ENCODE measurements around the gene ADGRG3.
"Not testable (repeated sequence)": the region's sequence is repeated elsewhere in the genome, so short reads cannot be mapped to it uniquely, and the experiment has no call there.

ADGRG3 gene

GRCh38 chr16:57661936-57662906 lies 5.9 kb upstream of the ADGRG3 start:
- DNase-seq (ENCODE audit: low read depth in 2 of 2) = no peak

GRCh38 chr16:57663436-57663835 lies 4.7 kb upstream of the ADGRG3 start:
- DNase-seq (ENCODE audit: low read depth in 2 of 2) = no peak

GRCh38 chr16:57663917-57664661 lies 4.0 kb upstream of the ADGRG3 start:
- DNase-seq (ENCODE audit: low read depth in 2 of 2) = no peak

- DNase-seq (ENCODE audit: low read depth in 2 of 2) = no peak
These were observed 3.5 kb upstream of the ADGRG3 start for GRCh38 chr16:57664662-57665025.

GRCh38 chr16:57665541-57665940 lies 2.6 kb upstream of the ADGRG3 start:
- DNase-seq (ENCODE audit: low read depth in 2 of 2) = no peak

GRCh38 chr16:57666353-57667047 lies 1.6 kb upstream of the ADGRG3 start:
- DNase-seq (ENCODE audit: low read depth in 2 of 2) = no peak

- no peak for DNase-seq (ENCODE audit: low read depth in 2 of 2)
These were observed 1.0 kb upstream of the ADGRG3 start for GRCh38 chr16:57667048-57667525.

- no peak for DNase-seq (ENCODE audit: low read depth in 2 of 2)
These were observed 412 bp upstream of the ADGRG3 start for GRCh38 chr16:57667526-57668262.

- DNase-seq (ENCODE audit: low read depth in 2 of 2) = no peak
These were observed 747 bp downstream of the ADGRG3 start for GRCh38 chr16:57668630-57669475.

GRCh38 chr16:57669476-57670162 lies 1.5 kb downstream of the ADGRG3 start:
- no peak for DNase-seq (ENCODE audit: low read depth in 2 of 2)

- no peak for DNase-seq (ENCODE audit: low read depth in 2 of 2)
These were observed 2.1 kb downstream of the ADGRG3 start for GRCh38 chr16:57670196-57670595.

- not testable (repeated sequence) for DNase-seq (ENCODE audit: low read depth in 2 of 2)
These were observed 3.3 kb downstream of the ADGRG3 start for GRCh38 chr16:57671451-57671850.

- no peak for DNase-seq (ENCODE audit: low read depth in 2 of 2)
These were observed 4.3 kb downstream of the ADGRG3 start for GRCh38 chr16:57672416-57672815.

- no peak for DNase-seq (ENCODE audit: low read depth in 2 of 2)
These were observed 4.7 kb downstream of the ADGRG3 start for GRCh38 chr16:57672824-57673223.

- DNase-seq (ENCODE audit: low read depth in 2 of 2) = no peak
These were observed 7.8 kb downstream of the ADGRG3 start for GRCh38 chr16:57675741-57676551.

GRCh38 chr16:57676553-57677085 lies 8.5 kb downstream of the ADGRG3 start:
- no peak for DNase-seq (ENCODE audit: low read depth in 2 of 2)

GRCh38 chr16:57677622-57678369 lies 9.7 kb downstream of the ADGRG3 start:
- DNase-seq (ENCODE audit: low read depth in 2 of 2) = no peak

GRCh38 chr16:57679016-57679415 lies 10.9 kb downstream of the ADGRG3 start:
- DNase-seq (ENCODE audit: low read depth in 2 of 2) = no peak
